IMR-90 (cell line): Measurements from ENCODE around the gene SPEG. TPM values are rescaled to one million over a fixed set of nuclear protein-coding genes. Genes with fewer than 3 reads are reported as not detected.

Source experiments
- ATAC-seq: fragments of 200-7000 bp; cut with Tn5 transposase; 2 replicates; pipeline ENCODE4 v1.9.1; 2020; ENCODE audit warnings: low read depth, mild to moderate bottlenecking, moderate library complexity
- BruUV-seq: library from RNA; stranded (reverse); fragments of 400-500 nt; replicated peaks from 2 replicates; lab custom pipeline; 2021; lab: Mats Ljungman, UMichigan
- CTCF ChIA-PET: fragments of 300-600 bp; formaldehyde crosslinking; extraction: SDS; loops from one replicate; lab custom pipeline; 2021; ENCODE audit warnings: antibody characterized with exemption; lab: Yijun Ruan, JAX
- POLR2A ChIA-PET: fragments of 300-600 bp; sonication (Branson Sonifier 250); formaldehyde crosslinking; loops from one replicate; lab custom pipeline; 2022; ENCODE audit warnings: antibody characterized with exemption; ENCODE audit not compliant: unreplicated experiment; lab: Charles Lee
- DNase-seq: peaks from one replicate; pipeline ENCODE4 v3.0.0; 2013
- H2AFZ ChIP-seq: replicated peaks from 2 replicates; pipeline ENCODE3; 2013; ENCODE audit warnings: low read length, mild to moderate bottlenecking; ENCODE audit not compliant: poor library complexity
- H2AK5ac ChIP-seq: 2 replicates; pipeline ENCODE4 v1.6.1; 2013; ENCODE audit warnings: low read depth, low read length, inconsistent platforms
- H2AK9ac ChIP-seq: replicated peaks from 2 replicates; pipeline ENCODE3; 2013; ENCODE audit warnings: mild to moderate bottlenecking, low read depth, low read length, moderate library complexity; ENCODE audit not compliant: poor library complexity
- H2BK120ac ChIP-seq: 2 replicates; pipeline ENCODE4 v1.6.1; 2013; ENCODE audit warnings: low read depth, low read length, inconsistent platforms
- H2BK15ac ChIP-seq: 3 replicates; pipeline ENCODE4 v1.6.1; 2013; ENCODE audit warnings: low read depth, low read length, inconsistent platforms
- H2BK20ac ChIP-seq: 2 replicates; pipeline ENCODE4 v1.6.1; 2013; ENCODE audit warnings: low read depth, mild to moderate bottlenecking, inconsistent platforms, low read length, moderate library complexity
- H2BK5ac ChIP-seq: 2 replicates; pipeline ENCODE4 v1.6.1; 2013; ENCODE audit warnings: mild to moderate bottlenecking, low read depth, low read length, inconsistent platforms; ENCODE audit not compliant: poor library complexity, severe bottlenecking
- H3K14ac ChIP-seq: replicated peaks from 2 replicates; pipeline ENCODE4 v1.6.1; 2013; ENCODE audit warnings: low read depth, low read length, inconsistent platforms
- H3K18ac ChIP-seq: 2 replicates; pipeline ENCODE4 v1.6.1; 2013; ENCODE audit warnings: low read depth, low read length, control low read depth
- H3K23ac ChIP-seq: 2 replicates; pipeline ENCODE4 v1.6.1; 2013; ENCODE audit warnings: low read depth, low read length, inconsistent platforms
- H3K27ac ChIP-seq: 2 replicates; pipeline ENCODE4 v1.5.1; 2013; ENCODE audit warnings: mild to moderate bottlenecking, control low read depth, low read length; ENCODE audit not compliant: insufficient read depth
- H3K27me3 ChIP-seq: 2 replicates; pipeline ENCODE4 v1.6.1; 2013; ENCODE audit warnings: low read length; ENCODE audit not compliant: control insufficient read depth, insufficient read depth
- H3K36me3 ChIP-seq: 2 replicates; pipeline ENCODE4 v1.6.1; 2013; ENCODE audit warnings: low read length, mixed read lengths; ENCODE audit not compliant: control insufficient read depth, insufficient read depth
- H3K4ac ChIP-seq: 2 replicates; pipeline ENCODE4 v1.6.1; 2013; ENCODE audit warnings: low read depth, low read length, inconsistent platforms
- H3K4me1 ChIP-seq: 2 replicates; pipeline ENCODE4 v1.6.1; 2013; ENCODE audit warnings: low read length, mixed read lengths; ENCODE audit not compliant: control insufficient read depth, insufficient read depth
- H3K4me2 ChIP-seq: 2 replicates; pipeline ENCODE4 v1.6.1; 2013; ENCODE audit warnings: low read depth, mild to moderate bottlenecking, control low read depth, low read length, moderate library complexity
- H3K4me3 ChIP-seq: 2 replicates; pipeline ENCODE4 v1.5.1; 2013; ENCODE audit warnings: low read depth, mild to moderate bottlenecking, control low read depth, low read length, moderate library complexity; ENCODE audit not compliant: insufficient read depth
- H3K56ac ChIP-seq: 2 replicates; pipeline ENCODE4 v1.6.1; 2013; ENCODE audit warnings: low read length, inconsistent platforms; ENCODE audit not compliant: insufficient read depth; ENCODE audit errors: extremely low read depth
- H3K79me1 ChIP-seq, 2 experiments: 2 replicates each; pipeline ENCODE4 v1.6.1; 2013; ENCODE audit warnings: low read length in 2 of 2, inconsistent platforms in 1 of 2, low read depth in 1 of 2
- H3K9ac ChIP-seq: 2 replicates; pipeline ENCODE4 v1.6.1; 2013; ENCODE audit warnings: low read depth, low read length, control low read depth
- H3K9me1 ChIP-seq: 2 replicates; pipeline ENCODE4 v1.6.1; 2013; ENCODE audit warnings: low read length, inconsistent platforms; ENCODE audit not compliant: insufficient read depth
- H3K9me3 ChIP-seq: 2 replicates; pipeline ENCODE4 v1.6.1; 2013; ENCODE audit warnings: low read length; ENCODE audit not compliant: control insufficient read depth, insufficient read depth
- H4K20me1 ChIP-seq: 2 replicates; pipeline ENCODE4 v1.6.1; 2013; ENCODE audit warnings: low read length, inconsistent platforms; ENCODE audit not compliant: insufficient read depth
- H4K5ac ChIP-seq: 2 replicates; pipeline ENCODE4 v1.6.1; 2013; ENCODE audit warnings: mild to moderate bottlenecking, low read depth, low read length, control low read depth
- H4K8ac ChIP-seq, 2 experiments: 2 replicates each; pipeline ENCODE4 v1.6.1; 2013; ENCODE audit warnings: low read depth in 2 of 2, low read length in 2 of 2, control low read depth in 1 of 2, inconsistent platforms in 1 of 2
- H4K91ac ChIP-seq: 2 replicates; pipeline ENCODE4 v1.6.1; 2013; ENCODE audit warnings: low read depth, low read length, inconsistent platforms; ENCODE audit not compliant: insufficient read depth
- NFE2L2 ChIP-seq: fragments of 150-350 bp; IDR thresholded peaks from 2 replicates; pipeline ENCODE4 v1.6.1; 2016; ENCODE audit warnings: low read depth, mild to moderate bottlenecking, low read length
- WGBS, 2 experiments: methylation state at CpG; one replicate each; pipeline versions ENCODE4 v1.1.5 to v1.1.7; 2013; ENCODE audit warnings: missing lambda C conversion rate in 2 of 2; ENCODE audit not compliant: insufficient read length in 1 of 2; ENCODE audit errors: extremely low coverage in 2 of 2; 5-methylcytosine and 5-hydroxymethylcytosine counted together
- dilution Hi-C: fragments of 300-500 bp; cut with HindIII; formaldehyde crosslinking; loops from one replicate; pipeline ENCODE4 v1.14.3; 2018; ENCODE audit warnings: low sequenced_read_pairs; ENCODE audit not compliant: unreplicated experiment
- in situ Hi-C: fragments of 300-500 bp; cut with MboI; formaldehyde crosslinking; loops from 3 replicates; pipeline ENCODE4 v1.14.3; 2019; ENCODE audit warnings: low sequenced_read_pairs, inconsistent platforms, mixed read lengths
- intact Hi-C: fragments of 100-400 bp; cut with micrococcal nuclease; formaldehyde crosslinking; loops from 2 replicates; pipeline ENCODE4 v1.10.0; 2022
- polyA plus RNA-seq, 3 experiments: library from polyadenylated mRNA; depleted of rRNA; stranded (reverse); fragments of >200 nt; gene quantifications; 2 replicates each; pipeline ENCODE4 v1.2.3, GENCODE V29; 2012; ENCODE audit warnings: low replicate concordance in 1 of 3
- total RNA-seq: library from RNA; depleted of rRNA; stranded (reverse); fragments of >200 nt; gene quantifications from 2 replicates; pipeline ENCODE4 v1.2.3, GENCODE V29; 2012
- TF ChIP-seq, protein P1 (sequence below): fragments of 150-350 bp; IDR thresholded peaks from 2 replicates; pipeline ENCODE4 v1.6.1; 2017; ENCODE audit warnings: mild to moderate bottlenecking, antibody characterized with exemption, low read length, low read depth

Gene SPEG
- total and polyA plus RNA-seq, 2 of the 4 experiments (the other 2 are of a cell fraction) = 6.8 to 81.6 TPM

DNA sequence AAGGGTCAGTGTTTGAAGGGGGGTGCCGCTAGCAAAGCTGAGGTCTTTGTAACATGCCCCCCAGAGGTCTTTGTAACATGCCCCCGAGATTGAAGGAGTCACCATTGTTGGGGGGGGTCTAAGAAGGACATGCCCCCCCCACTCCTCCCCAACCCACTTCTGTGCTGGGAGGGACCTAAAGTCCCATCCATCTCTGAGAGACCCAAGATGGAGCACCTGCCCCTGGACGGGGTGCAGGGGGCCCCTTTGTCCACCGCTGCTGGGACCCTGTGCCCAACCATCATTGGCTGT is 73.7 kb downstream of the SPEG start:
- Histone ChIP-seq H4K8ac (no peak overlapping the region), H4K20me1 (no peaks in the 10 kb centered on the region), H2BK15ac (no peak overlapping the region), H3K4me1 (0 out of 2 replicates have a peak, but pooled peaks cover 4% of the 10 kb centered on the region), H3K23ac (no peak overlapping the region), H3K9ac (no peak overlapping the region), H3K18ac (no peak overlapping the region), H4K91ac (no peak overlapping the region), H2AFZ (no peak overlapping the region), H3K27ac (no peak overlapping the region), H3K14ac (no peak overlapping the region), H3K36me3 (peaks cover 37% of the 10 kb centered on the region), H4K5ac (no peak overlapping the region), H3K9me1 (no peaks in the 10 kb centered on the region), H3K27me3 (peaks cover 30% of the 10 kb centered on the region), H2AK5ac (no peak overlapping the region), H3K4ac (no peak overlapping the region), H2BK120ac (no peak overlapping the region), H3K9me3 (no peaks in the 10 kb centered on the region), H3K79me1 (no peaks in the 10 kb centered on the region; a peak in 1 of 4 replicates), H2AK9ac (no peak overlapping the region), H3K4me2 (no peak overlapping the region), H3K56ac (no peak overlapping the region), H3K4me3 (no peak overlapping the region), H2BK20ac (no peak overlapping the region), H2BK5ac (no peak overlapping the region)
- POLR2A ChIA-PET = interaction anchor here (0.8 kb wide), 1 partner anchor 9 kb away, joined by 3 read pairs; the partner anchor contains the start of gene GMPPA
- no peak for TF ChIP-seq NFE2L2
- TF ChIP-seq, protein P1, sequence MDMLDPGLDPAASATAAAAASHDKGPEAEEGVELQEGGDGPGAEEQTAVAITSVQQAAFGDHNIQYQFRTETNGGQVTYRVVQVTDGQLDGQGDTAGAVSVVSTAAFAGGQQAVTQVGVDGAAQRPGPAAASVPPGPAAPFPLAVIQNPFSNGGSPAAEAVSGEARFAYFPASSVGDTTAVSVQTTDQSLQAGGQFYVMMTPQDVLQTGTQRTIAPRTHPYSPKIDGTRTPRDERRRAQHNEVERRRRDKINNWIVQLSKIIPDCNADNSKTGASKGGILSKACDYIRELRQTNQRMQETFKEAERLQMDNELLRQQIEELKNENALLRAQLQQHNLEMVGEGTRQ = no peak
- CTCF ChIA-PET = interaction anchor here (1.4 kb wide), 1 partner anchor 13 kb away, joined by 5 read pairs; no protein-coding TSS in a partner anchor
- no peak for ATAC-seq
- in situ Hi-C loops (no loop called here), dilution Hi-C loops (no loop called here), intact Hi-C loops (no loop called here)
- no TSS peak for BruUV-seq
- no CpG with 5 or more reads among the region's 4 CpGs for WGBS, 2 experiments
- DNase-seq = no peak
